GM21717 (cell line): ENCODE results near the gene TRA2A.

ENCODE experiments used
- ATAC-seq: cut with Tn5 transposase; IDR thresholded peaks from one replicate; pipeline ENCODE4 v1.9.1; 2021; ENCODE audit warnings: mild to moderate bottlenecking, moderate library complexity; ENCODE audit not compliant: unreplicated experiment

Gene TRA2A

GRCh38 chr7:23471106-23471859 lies 60.5 kb downstream of the TRA2A start:
- ATAC-seq: peak; percentile 24

- peak; percentile 22 for ATAC-seq
These were observed 61.3 kb downstream of the TRA2A start, which contains the start of gene IGF2BP3 for GRCh38 chr7:23470330-23471105. IGF2BP3 (minus strand) TSS chr7:23470491; CDS start chr7:23470110, 381 bp downstream.

- no peak for ATAC-seq
These were observed 61.9 kb downstream of the TRA2A start for GRCh38 chr7:23469961-23470250.

- no peak for ATAC-seq
These were observed 62.4 kb downstream of the TRA2A start for GRCh38 chr7:23469150-23469960.

GRCh38 chr7:23468526-23469149 lies 63.1 kb downstream of the TRA2A start:
- ATAC-seq: no peak

GRCh38 chr7:23467806-23468525 lies 63.8 kb downstream of the TRA2A start:
- no peak for ATAC-seq

GRCh38 chr7:23467291-23467805 lies 64.4 kb downstream of the TRA2A start:
- ATAC-seq: no peak

GRCh38 chr7:23462846-23463245 lies 68.9 kb downstream of the TRA2A start:
- ATAC-seq: no peak

GRCh38 chr7:23458044-23458443 lies 73.7 kb downstream of the TRA2A start:
- no peak for ATAC-seq

- ATAC-seq: no peak
These were observed 75.7 kb downstream of the TRA2A start for GRCh38 chr7:23456093-23456492.

- no peak for ATAC-seq
These were observed 76.8 kb downstream of the TRA2A start for GRCh38 chr7:23454881-23455526.
